IPS-NIHi11 (cell line): Measurements from ENCODE around the gene EMP1.
A peak's percentile ranks its signal among the peaks of the same experiment; 100 is the strongest.

Experiments used
- DNase-seq: peaks from one replicate; pipeline ENCODE4 v3.0.0; 2012; ENCODE audit warnings: mixed read lengths, low spot score

EMP1 gene, protein sequence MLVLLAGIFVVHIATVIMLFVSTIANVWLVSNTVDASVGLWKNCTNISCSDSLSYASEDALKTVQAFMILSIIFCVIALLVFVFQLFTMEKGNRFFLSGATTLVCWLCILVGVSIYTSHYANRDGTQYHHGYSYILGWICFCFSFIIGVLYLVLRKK

DNA sequence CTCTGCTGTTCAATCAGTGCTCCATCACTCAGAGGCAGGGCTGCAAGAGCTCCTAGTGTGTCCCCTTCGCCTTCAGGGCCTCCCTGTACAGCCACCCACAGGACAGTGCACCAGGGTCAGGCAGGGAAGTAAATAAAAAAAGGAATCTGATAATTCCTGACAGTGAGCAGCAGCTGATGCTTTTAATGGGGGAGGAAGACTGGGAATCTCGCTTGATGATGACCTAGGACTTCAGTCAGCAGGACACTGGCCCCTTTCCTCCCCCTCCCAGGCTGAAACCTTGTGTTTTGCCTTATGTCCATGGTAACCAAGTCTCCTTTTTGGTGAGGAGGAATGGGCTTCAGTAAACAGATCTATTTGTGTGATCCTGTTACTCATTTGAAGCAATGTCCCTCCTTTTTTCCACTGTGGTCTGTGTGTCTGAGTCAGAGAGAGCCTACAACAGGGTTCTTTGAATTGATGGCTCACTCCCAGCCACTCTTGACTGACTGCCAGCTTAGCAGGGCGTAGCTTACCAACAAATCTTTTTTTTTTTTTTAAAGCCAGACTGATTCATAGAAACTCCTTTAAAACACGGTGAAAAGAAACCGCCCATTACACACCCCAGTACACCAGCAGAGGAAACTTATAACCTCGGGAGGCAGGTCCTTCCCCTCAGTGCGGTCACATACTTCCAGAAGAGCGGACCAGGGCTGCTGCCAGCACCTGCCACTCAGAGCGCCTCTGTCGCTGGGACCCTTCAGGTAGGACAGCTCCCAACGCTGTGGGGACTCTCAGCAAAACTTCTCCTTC is at the start of gene EMP1:
TSS of gene EMP1 (plus strand) at position 597 of the 792 bp plus-strand sequence. CDS start 14,785 bp downstream, outside the sequence.
- DNase-seq = peak; percentile 61

DNA sequence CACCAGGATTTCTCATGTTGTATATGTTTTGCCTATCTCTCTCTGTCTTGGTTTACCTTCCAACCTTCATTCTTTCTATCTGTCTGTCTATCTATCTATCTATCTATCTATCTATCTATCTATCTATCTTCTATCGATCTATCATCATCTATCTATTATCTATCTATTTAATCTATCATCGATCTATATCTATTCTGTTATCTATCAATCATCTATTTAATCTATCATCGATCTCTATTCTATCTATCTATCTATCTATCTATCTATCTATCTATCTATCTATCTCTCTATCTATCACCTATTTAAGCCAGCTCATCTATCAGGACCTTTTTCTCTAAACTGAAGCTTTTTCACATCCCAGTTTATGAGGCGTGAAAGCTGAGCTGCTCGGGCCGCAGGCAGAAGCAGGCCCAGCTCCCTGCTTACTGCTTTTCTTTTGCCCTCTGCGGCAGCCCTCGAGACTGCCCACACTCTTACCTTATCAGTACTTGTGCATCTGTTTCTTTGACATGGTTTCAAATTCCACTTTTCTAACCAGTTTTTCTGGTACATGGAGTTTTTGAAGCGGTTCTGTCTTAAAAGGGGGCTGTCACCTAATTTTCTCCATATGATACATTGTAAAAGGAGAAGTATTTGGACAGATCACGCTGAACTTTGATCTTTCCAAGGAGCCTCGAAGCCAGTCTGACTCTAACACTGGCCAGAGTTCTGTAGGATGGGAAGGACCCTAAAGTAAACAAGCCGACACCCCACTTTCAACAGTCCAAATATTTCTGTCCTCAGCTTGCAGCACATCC is 48.6 kb upstream of the EMP1 start:
- no peak for DNase-seq

DNA sequence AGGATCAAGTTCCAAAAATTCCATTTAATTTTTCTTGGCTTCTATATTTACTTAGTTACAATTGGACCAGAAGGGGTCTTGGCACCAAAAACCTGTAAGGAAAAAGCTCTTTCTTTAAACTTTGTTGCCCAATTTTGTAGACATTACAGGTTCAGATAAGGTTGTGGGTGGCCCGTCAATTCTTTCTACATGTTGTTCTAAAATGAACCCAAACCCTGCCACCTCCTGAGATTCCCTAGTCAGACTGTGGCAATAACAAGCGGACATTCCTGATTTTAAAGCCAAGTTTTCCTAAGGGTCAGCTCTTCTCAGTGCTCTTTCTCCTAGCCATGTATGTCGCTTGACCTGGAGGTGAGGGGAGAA is 48.1 kb upstream of the EMP1 start:
- DNase-seq = no peak

DNA sequence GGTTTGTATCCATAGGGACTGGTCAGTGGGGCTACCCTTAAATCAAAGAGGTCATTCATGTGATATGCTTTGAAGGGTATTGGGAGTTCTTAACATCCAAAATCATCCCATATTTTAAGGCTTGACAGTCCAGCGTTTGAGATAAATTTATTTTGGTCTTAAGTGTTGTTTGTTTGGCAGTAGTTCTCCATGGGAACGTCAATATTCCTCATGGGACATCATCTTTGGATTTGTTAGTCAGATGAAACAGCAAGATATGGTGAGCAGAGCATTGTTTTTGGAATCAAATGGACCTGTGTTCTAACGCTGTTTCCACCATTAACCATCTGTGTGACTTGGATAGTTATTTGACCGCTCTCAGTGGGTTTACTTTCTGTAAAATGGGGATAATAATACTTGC is 47.1 kb upstream of the EMP1 start:
- DNase-seq = no peak

DNA sequence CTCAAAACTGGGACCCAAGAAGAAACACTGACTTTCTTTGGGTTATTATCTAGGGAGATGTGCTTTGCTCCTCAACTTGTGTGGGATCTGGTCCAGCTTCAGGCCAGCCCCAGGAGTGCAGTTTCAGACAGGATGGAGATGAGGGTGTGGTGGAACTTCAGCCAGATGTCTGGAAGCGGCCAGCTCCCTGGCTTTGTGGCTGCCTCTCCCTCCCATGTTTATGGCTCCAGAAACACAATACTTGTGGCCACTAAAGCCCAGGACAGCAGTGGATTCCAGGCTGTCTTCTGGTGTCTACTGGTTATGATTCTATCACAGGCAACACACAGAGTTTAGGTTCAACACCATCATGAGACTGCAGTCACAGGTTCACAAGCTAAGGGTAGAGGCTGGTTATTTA is 44.2 kb upstream of the EMP1 start:
- DNase-seq = no peak

DNA sequence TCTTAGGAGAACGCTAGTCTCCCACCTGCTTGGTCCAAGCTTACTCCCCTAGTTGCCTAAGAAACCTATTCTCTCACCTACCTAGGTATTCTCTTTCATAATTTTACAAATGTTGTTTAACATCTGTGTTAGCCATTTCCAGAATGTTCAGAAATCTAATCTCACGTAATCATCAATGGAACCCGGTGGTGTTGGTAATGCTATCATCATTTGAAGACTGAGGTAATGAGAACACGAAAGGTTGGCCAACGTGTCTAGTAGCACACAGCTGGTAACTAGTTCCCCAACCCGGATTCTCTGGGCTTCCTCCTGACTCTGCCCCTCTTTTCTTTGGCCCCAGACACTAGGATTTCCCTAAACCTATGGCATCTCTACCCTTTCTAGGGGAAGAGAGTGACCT is 43.8 kb upstream of the EMP1 start:
- DNase-seq = no peak

DNA sequence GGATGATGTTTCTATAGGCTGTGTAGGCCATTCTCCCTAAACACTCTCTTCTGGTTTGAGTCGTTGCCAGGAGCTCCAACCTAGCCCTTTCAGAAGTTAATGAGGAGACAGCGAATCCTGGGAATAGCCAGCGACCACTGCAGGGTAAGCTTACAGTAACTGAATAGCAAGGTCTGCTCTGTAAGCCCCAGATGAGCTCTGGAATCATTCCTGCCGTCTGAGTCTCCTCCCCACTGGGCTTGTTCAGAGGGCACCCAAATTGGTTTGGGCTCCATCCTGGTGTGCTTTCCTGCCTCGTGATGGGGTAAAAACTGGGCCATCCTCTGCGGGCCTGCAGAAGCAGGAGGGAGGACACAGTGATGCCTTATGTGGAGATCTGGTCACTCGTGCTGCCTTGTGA is 43.3 kb upstream of the EMP1 start:
- no peak for DNase-seq

DNA sequence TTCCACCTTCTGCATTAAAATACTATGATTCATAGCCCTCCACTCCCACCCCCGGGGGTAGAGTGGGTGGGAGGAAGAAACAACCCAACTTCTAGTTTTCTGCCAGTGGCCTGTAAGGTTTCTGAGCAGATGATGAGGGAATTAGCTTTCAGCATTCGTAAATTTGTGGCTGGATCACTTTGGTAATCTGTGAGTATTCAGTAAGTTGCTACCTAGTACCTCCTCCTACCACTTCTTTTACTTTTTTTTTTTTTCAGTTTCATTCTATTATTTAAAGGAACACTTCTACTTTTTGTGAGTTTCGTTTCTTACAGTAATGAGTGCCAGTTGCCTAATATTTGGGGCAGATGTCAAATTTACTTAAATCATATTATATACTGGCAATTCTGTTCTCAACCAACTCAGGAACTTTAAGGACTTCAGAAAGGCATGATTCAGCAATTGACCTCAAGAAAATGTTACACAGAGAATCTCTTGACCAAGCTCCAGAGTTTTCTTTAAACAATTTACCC is 42.4 kb upstream of the EMP1 start:
- DNase-seq = no peak

DNA sequence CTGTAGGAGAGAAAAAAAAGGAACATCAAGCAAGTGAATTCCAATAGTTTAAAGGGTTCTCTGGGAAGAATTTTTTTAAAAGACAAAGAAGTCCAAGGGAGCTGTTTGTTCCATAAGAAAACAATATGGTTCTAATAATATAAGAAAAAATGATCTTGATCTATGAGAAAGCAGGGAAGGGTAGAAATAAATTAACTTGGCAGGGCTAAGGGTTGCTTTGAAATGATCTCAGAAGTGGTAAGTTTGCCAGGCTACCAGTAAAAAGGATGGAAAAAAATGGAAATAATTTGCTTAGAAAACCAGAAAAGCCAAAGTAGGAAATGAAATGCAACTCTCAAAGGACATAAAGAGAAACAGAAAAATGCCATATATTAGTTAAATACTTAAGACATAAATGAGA is 41.7 kb upstream of the EMP1 start:
- no peak for DNase-seq

DNA sequence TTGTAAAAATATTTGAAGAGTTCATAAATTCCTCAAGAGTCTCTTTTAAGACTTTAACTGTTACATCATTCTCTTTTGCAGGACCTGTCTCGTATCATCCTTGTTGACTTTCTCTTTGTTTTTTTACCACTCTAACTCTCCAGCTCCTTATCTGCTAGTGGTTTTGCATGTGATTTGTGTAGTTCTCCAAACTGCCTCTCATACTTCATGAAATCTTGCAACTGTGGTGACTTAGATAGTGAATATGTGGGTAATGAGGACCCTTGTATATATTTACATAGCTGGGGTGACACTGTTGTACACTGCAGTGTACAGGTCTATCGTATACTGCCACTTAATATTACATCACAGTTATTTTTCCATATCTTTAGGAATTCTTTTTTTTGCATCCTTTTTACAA is 40.2 kb upstream of the EMP1 start:
- DNase-seq = no peak

DNA sequence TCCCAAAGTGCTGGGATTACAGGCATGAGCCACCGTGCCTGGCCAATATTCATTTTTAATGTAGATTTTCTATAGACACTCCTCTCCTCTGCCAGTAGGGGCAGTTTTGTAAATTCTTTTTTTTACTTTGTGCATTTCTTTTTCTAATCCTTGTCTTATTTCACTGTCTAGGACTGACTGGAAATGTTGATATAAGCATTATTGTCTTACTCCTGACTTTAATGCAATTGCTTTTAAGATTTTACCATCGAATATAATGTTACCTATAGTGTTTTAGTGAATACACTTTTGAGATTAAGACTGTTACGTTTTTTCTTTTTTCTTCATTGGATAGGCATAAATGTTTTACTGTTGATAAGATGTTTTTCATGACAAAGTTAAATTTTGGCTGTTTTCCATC is 35.4 kb upstream of the EMP1 start:
- DNase-seq = no peak

DNA sequence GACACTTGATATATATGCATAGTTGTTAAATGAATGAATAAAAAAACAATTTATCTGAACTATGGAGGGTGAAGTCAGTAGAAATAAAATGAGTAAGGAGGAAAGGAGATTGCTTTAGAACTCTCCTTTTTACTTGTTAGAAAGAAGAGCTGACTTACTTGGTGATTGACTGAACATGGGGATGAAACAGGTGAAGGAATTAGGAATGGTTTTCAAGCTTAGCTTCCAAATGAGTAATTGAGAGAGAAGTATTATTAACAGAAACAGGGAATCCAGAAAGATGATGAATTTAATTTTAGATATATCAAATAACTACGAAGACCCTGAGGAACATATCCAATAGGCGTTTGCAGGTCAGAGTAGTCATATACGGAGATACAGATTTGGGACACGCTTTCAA is 33.6 kb upstream of the EMP1 start:
- no peak for DNase-seq

DNA sequence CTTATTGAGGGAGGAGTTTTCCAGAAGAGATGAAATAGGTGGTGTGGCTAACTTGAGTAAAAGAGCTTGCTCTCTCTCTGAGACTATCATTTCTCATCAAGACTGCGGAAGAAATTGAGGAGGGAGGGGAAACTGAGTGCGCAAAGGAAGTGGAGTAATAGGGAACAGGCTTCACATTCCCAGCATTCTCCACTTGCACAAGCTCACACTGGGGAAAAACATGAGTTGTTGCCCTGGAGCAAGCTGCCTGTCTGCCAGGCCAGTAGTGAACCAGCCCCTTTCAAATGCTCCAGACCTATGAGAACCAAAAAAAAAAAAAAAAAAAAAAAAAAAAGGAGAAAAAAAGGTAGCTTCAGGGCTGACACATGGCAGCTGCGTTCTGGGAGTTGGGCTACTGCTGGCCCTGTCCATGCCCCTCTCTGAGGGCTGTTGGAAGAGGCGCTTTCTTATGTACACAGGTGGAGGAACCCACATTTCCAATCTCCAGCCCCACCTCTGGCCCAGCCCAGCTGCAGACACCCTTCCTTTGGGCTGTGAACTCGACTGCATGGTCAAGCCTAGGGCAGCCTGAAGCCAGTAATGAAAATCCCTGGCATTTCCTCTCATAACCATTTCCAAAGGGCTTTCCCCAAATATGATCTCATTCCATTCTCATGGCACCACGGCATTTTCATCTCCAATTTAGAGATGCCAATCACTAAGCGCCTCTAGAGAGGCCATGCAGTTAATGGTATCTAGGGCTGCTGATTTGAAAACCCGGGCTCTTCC is 32.5 kb upstream of the EMP1 start:
- no peak for DNase-seq

DNA sequence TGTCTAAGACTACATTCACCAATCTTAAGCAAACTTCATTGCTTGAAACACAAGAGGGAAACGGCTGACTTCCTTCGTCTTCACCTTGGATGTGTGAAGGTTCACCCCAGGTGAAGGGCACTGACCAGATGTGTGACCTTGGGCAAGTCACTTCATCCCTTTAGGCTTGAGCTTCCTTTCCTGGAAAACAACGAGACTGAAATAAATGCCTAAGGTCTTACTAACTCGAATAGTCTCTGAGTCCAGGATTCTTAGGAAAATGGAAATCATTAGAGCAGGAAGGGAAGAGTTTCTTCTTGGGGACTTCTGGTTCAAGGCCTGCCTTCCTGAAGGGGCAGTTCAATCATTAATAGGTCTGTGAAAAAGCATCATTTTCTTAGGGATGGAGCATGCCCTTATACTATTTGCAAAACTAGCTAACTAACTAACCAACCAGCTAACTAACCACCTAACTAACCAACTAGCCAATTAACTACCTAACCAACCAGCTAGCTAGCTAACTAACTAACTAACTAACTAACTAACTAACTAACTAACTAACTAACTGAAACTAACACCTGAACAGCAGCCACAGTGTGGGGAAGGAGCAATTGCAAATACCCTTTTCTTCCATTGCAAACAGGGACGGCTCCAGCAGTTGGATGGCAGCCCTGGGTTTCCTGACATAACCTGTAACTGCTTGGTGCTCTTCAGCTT is 31.5 kb upstream of the EMP1 start:
- DNase-seq = no peak

DNA sequence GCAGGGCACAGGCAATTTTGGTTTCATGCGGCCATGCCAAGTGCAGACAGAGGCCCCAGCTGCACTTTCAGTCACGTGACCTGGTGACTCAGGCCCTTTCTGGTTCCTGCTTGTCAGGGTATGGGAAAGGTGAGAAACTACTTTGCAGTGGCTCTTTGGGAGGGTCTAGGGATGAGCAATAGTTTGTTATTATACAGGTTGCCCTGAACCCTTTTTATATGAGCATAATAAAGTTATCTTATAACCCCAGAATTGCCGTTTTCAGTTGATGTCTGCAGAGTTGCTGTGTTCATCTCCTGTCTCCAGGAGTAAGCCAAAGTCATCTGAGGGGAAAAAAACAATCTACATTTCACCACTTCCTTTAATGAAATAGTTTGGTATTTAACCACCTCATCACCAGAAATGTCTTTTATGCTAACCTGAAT is 30.9 kb upstream of the EMP1 start:
- peak; percentile 39 for DNase-seq

DNA sequence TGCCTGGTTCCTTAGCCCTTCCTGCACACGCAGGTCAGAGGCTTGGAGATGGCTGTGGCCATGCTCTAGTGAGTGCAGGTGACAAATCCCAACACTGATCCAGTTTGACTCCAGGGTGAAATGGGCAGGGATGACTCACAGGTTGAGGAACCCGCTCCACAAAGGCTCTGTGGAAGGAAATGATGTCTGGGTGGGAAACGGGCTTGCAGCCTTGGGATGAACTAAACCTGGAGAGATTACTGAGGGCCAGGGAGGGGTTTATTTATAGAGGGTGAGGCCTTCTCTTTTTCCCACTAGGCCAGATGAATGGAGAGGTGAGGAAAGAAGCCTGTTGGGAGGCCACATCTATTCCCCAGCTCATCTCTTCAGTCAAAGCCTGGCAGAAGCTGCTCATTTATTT is 29.3 kb upstream of the EMP1 start:
- DNase-seq = no peak

DNA sequence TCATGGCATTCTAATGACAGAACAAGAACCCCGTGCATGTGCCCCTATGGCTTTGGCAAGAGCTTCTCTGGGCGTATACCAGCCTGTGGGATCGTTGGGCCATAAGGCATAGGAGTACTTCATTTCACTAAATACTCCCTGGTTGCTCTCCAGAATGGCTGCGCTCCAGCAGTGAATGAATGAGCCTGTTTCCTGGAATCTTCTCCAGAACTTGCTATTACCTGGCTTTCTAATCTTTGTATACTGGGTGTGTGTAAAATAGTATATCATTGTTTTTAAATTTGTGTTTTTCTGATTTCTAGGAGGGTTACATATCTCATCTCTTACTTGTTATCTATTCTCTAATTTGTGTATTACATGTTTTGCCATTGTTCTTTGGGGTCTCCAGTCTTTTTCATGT is 28.6 kb upstream of the EMP1 start:
- DNase-seq = no peak

DNA sequence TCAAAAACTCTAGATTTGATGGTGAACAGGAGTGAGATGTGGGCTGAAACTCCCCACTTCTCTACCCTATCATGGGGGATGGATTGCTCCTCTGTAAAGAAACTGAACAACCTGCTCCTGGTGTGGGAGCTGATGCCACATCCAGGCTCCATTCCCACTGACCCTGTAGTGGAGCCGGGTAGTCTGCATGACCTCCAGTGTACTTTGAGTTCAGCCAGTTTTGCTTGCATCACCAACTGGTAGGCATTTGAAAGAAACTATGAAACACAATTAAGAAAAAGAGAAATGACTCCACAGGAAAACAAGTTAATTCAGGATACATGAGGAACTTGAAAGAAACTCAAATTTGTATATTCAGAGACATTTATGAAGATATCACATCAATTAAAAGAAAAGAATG is 27.3 kb upstream of the EMP1 start:
- no peak for DNase-seq

DNA sequence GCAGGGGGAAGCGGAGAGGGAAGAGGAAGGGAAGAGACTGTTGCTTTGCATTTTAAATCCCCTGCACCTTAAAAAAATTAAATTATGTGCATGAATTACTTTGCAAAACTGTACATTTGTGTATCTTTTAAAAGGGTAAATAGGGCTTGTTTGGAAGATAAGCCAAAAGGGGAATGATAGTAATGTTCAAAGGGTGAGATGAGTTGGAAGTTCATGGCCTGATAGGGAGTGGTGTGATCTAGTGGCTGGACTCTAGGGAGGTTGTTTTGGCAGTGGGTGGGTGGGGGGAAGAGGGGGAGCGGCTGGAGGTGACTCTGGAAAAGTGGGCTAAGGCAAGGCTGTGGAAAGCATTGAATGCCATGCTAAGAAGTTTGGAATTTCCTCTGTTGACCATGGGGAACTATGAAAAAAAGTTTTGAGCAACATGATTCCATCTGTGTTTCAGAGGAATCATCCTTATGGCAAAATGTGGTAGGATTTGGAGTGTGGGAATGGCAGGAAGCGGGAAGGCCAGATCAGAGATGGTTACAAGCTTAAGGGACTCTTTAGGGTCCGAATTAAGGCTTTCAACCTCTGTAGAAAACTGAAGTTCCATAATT is 25.5 kb upstream of the EMP1 start:
- DNase-seq = no peak

DNA sequence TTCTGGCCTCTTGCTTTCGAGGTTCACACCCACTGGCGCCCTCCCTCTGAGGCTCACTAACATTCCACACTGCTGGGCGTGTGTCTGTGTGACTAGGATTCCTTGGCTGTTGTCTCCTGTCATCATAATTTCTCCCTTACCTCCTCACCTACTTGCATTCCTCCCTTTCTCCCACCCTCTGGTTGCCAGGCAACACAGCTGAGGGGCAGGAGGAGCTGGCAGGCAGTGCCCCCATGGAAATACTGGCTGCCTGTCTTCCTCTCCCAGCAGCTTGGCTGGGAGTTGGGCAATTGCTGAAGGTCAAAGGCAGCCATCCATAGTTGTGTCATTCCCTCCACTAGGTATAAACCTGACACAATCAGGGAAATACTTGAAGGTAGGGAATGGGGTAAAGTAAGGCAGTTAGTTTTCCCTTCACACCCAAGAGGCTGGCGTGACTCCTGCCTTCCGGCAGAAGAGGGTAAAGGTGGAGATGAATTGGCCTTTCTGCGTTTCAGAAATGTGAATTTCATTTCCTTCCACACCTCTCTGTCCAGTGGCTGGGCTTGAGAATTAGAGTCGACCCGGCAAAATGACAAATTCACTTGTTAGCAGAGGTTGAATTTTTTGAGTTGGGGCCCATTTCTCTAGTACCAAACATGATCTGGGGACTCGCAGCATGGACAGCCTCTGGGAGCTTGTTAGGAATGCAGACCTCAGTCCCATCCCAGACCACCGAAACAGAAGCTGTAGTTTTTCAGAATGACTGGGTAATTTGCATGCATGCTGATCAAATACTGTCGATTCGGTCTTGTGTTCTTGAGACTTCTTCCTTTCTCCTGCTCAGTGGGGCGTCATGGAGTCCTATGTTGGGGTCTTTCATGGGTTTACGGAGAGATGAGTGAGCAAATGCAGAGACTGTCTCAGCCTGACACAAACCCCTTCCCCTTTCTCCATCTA is 24.3 kb upstream of the EMP1 start:
- DNase-seq = peak; percentile 81
